Karpas-422 (cell line): ENCODE data around the gene ETV6. TPM values are rescaled to one million over a fixed set of nuclear protein-coding genes. Genes with fewer than 3 reads are reported as not detected.

Experiments used
- DNase-seq: peaks from one replicate; pipeline ENCODE4 v3.0.0-alpha.2; 2015
- H2AFZ ChIP-seq: fragments of 200-600 bp; sonication (generic); 2 replicates; pipeline ENCODE4 v1.6.1; 2014; ENCODE audit warnings: antibody characterized with exemption, low read length, mixed read lengths
- H3K27ac ChIP-seq: fragments of 200-600 bp; sonication (generic); 2 replicates; pipeline ENCODE4 v1.5.1; 2014; ENCODE audit warnings: mild to moderate bottlenecking, low read length, moderate library complexity
- H3K27me3 ChIP-seq: fragments of 200-600 bp; sonication (generic); 2 replicates; pipeline ENCODE4 v1.6.1; 2014; ENCODE audit warnings: low read length, mixed read lengths
- H3K36me3 ChIP-seq: fragments of 200-600 bp; sonication (generic); 2 replicates; pipeline ENCODE4 v1.6.1; 2014; ENCODE audit warnings: low read length, mixed read lengths; ENCODE audit not compliant: insufficient read depth
- H3K4me1 ChIP-seq: fragments of 200-600 bp; sonication (generic); 2 replicates; pipeline ENCODE4 v1.6.1; 2014; ENCODE audit warnings: mild to moderate bottlenecking, low read length, mixed read lengths
- H3K4me2 ChIP-seq: fragments of 200-600 bp; sonication (generic); 2 replicates; pipeline ENCODE4 v1.6.1; 2014; ENCODE audit warnings: low read length, low read depth, mild to moderate bottlenecking; ENCODE audit not compliant: poor library complexity, severe bottlenecking
- H3K4me3 ChIP-seq: fragments of 200-600 bp; sonication (generic); 2 replicates; pipeline ENCODE4 v1.5.1; 2014; ENCODE audit warnings: mild to moderate bottlenecking, antibody characterized with exemption, low read length, mixed read lengths
- H3K79me2 ChIP-seq: fragments of 200-600 bp; sonication (generic); 2 replicates; pipeline ENCODE4 v1.6.1; 2014; ENCODE audit warnings: mild to moderate bottlenecking, low read length, mixed read lengths
- H3K9ac ChIP-seq: fragments of 200-600 bp; sonication (generic); 2 replicates; pipeline ENCODE4 v1.6.0; 2014; ENCODE audit warnings: low read length
- H3K9me2 ChIP-seq: fragments of 200-600 bp; sonication (generic), shearing (Covaris generic); replicated peaks from 2 replicates; pipeline ENCODE4 v1.6.0; 2014; ENCODE audit warnings: mild to moderate bottlenecking, low read length, moderate library complexity; ENCODE audit not compliant: insufficient read depth
- H3K9me3 ChIP-seq: fragments of 300-700, 200-600 bp; sonication (generic); 2 replicates; pipeline ENCODE4 v1.6.1; 2014; ENCODE audit warnings: low read length, mixed read lengths
- H4K20me1 ChIP-seq: fragments of 200-600 bp; sonication (generic); 2 replicates; pipeline ENCODE4 v1.6.1; 2014; ENCODE audit warnings: mild to moderate bottlenecking, antibody characterized with exemption, low read length, low read depth; ENCODE audit not compliant: insufficient read depth
- total RNA-seq: library from RNA; depleted of rRNA; stranded (reverse); fragments of >200 nt; shearing (Covaris generic); gene quantifications from 2 replicates; pipeline ENCODE4 v1.2.3, GENCODE V29; 2014; ENCODE audit warnings: low replicate concordance

The ETV6 gene
- total RNA-seq, 1 experiment from 2014 or later, result 1.0 TPM

GRCh38 chr12:11823593-11823992 lies 174.1 kb downstream of the ETV6 start:
- DNase-seq, result no peak
- Histone ChIP-seq H3K4me3 (no peak overlapping the region), H3K9ac (no peak overlapping the region), H3K9me3 (no peaks in the 10 kb centered on the region), H4K20me1 (no peaks in the 10 kb centered on the region), H3K36me3 (no peaks in the 10 kb centered on the region), H3K27me3 (no peaks in the 10 kb centered on the region), H2AFZ (no peak overlapping the region), H3K79me2 (no peaks in the 10 kb centered on the region), H3K9me2 (no peaks in the 10 kb centered on the region), H3K27ac (no peak overlapping the region), H3K4me1 (no peaks in the 10 kb centered on the region), H3K4me2 (no peak overlapping the region)

DNA sequence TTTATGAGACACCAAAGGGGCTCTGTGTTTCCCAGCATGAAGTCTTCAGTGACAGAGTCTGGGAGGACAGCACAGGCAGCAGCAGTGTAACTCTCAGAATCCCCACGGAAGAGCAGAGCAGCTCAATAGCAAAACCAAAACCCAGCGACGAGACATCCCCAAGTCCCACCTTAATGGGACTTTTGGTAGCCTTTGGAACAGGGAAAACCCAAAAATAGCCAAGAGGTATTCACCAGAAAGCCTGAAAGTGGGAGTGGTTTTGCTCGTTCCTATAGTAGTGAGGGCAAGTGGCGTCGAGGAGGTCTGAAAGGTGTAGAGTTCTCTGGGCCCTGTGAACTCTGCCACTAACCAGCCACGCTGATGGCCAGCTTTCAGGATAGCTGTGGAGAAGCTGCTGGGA lies 174.6 kb downstream of the ETV6 start:
- no peak overlapping the region for H3K27ac ChIP-seq
- no peak overlapping the region for H3K4me3 ChIP-seq
- no peak overlapping the region for H3K9ac ChIP-seq
- no peak for DNase-seq
- no peaks in the 10 kb centered on the region for H4K20me1 ChIP-seq
- no peaks in the 10 kb centered on the region for H3K4me1 ChIP-seq
- no peaks in the 10 kb centered on the region for H3K9me3 ChIP-seq
- H2AFZ ChIP-seq, result no peak overlapping the region
- H3K4me2 ChIP-seq, result no peak overlapping the region
- H3K79me2 ChIP-seq, result no peaks in the 10 kb centered on the region
- H3K36me3 ChIP-seq, result no peaks in the 10 kb centered on the region
- H3K27me3 ChIP-seq, result no peaks in the 10 kb centered on the region
- H3K9me2 ChIP-seq, result no peaks in the 10 kb centered on the region

- H3K4me3 ChIP-seq, result no peak overlapping the region
- no peaks in the 10 kb centered on the region for H3K79me2 ChIP-seq
- no peak overlapping the region for H3K4me2 ChIP-seq
- no peaks in the 10 kb centered on the region for H3K36me3 ChIP-seq
- no peaks in the 10 kb centered on the region for H3K9me3 ChIP-seq
- no peaks in the 10 kb centered on the region for H3K9me2 ChIP-seq
- no peak overlapping the region for H3K9ac ChIP-seq
- no peaks in the 10 kb centered on the region for H4K20me1 ChIP-seq
- no peak overlapping the region for H2AFZ ChIP-seq
- DNase-seq, result no peak
- H3K4me1 ChIP-seq, result no peaks in the 10 kb centered on the region
- H3K27me3 ChIP-seq, result no peaks in the 10 kb centered on the region
- no peak overlapping the region for H3K27ac ChIP-seq
Observed at GRCh38 chr12:11824736-11825135, 175.3 kb downstream of the ETV6 start.

DNA sequence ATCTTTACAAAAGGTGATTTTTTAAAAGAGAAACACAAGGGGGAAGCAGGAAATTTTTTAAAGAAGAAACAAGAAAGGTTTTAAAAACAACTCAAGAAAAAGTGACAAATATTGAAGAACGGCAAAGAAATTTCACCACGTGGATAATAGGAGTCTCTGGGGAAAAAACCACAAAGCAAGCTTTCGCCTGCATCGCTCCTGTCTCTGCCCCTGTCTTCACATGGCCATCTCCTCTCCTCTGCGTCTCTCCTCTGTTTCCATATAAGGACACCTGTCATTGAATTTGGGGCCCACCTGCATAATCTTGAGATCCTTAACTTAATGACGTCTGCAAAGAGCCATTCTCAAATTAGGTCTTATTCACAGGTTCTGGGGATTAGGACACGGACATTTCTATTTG lies 175.8 kb downstream of the ETV6 start:
- Histone ChIP-seq H3K27me3 (no peaks in the 10 kb centered on the region), H3K9me2 (no peaks in the 10 kb centered on the region), H2AFZ (no peak overlapping the region), H3K9ac (no peak overlapping the region), H3K4me1 (no peaks in the 10 kb centered on the region), H3K27ac (no peak overlapping the region), H3K4me3 (no peak overlapping the region), H3K9me3 (no peaks in the 10 kb centered on the region), H3K4me2 (no peak overlapping the region), H3K79me2 (no peaks in the 10 kb centered on the region), H4K20me1 (no peaks in the 10 kb centered on the region), H3K36me3 (no peaks in the 10 kb centered on the region)
- DNase-seq, result no peak

GRCh38 chr12:11826574-11826973 lies 177.1 kb downstream of the ETV6 start:
- Histone ChIP-seq H3K27me3 (no peaks in the 10 kb centered on the region), H3K27ac (no peak overlapping the region), H3K79me2 (no peaks in the 10 kb centered on the region), H3K9ac (no peak overlapping the region), H3K4me1 (no peaks in the 10 kb centered on the region), H3K4me2 (no peak overlapping the region), H3K9me3 (no peaks in the 10 kb centered on the region), H3K36me3 (no peaks in the 10 kb centered on the region), H3K9me2 (no peaks in the 10 kb centered on the region), H2AFZ (no peak overlapping the region), H4K20me1 (no peaks in the 10 kb centered on the region), H3K4me3 (no peak overlapping the region)
- no peak for DNase-seq

GRCh38 chr12:11827091-11828061 lies 177.9 kb downstream of the ETV6 start:
- no peaks in the 10 kb centered on the region for H3K36me3 ChIP-seq
- no peaks in the 10 kb centered on the region for H3K27me3 ChIP-seq
- no peaks in the 10 kb centered on the region for H3K79me2 ChIP-seq
- H2AFZ ChIP-seq, result no peak overlapping the region
- no peaks in the 10 kb centered on the region for H4K20me1 ChIP-seq
- H3K27ac ChIP-seq, result no peak overlapping the region
- DNase-seq, result no peak
- H3K9me2 ChIP-seq, result no peaks in the 10 kb centered on the region
- no peak overlapping the region for H3K4me3 ChIP-seq
- no peaks in the 10 kb centered on the region for H3K4me1 ChIP-seq
- no peak overlapping the region for H3K9ac ChIP-seq
- H3K9me3 ChIP-seq, result no peaks in the 10 kb centered on the region
- H3K4me2 ChIP-seq, result no peak overlapping the region

GRCh38 chr12:11829764-11830194 lies 180.3 kb downstream of the ETV6 start:
- no peak for DNase-seq
- Histone ChIP-seq H3K4me3 (no peak overlapping the region), H3K79me2 (no peaks in the 10 kb centered on the region), H3K27ac (no peak overlapping the region), H4K20me1 (no peaks in the 10 kb centered on the region), H3K36me3 (no peaks in the 10 kb centered on the region), H3K27me3 (no peaks in the 10 kb centered on the region), H3K9me2 (no peaks in the 10 kb centered on the region), H2AFZ (no peak overlapping the region), H3K4me2 (no peak overlapping the region), H3K4me1 (no peaks in the 10 kb centered on the region), H3K9ac (no peak overlapping the region), H3K9me3 (no peaks in the 10 kb centered on the region)

- H3K4me3 ChIP-seq, result no peak overlapping the region
- DNase-seq, result no peak
- no peaks in the 10 kb centered on the region for H3K9me2 ChIP-seq
- no peaks in the 10 kb centered on the region for H3K27me3 ChIP-seq
- H3K27ac ChIP-seq, result no peak overlapping the region
- H3K9me3 ChIP-seq, result no peaks in the 10 kb centered on the region
- H2AFZ ChIP-seq, result no peak overlapping the region
- H3K79me2 ChIP-seq, result no peaks in the 10 kb centered on the region
- no peaks in the 10 kb centered on the region for H3K36me3 ChIP-seq
- no peaks in the 10 kb centered on the region for H3K4me1 ChIP-seq
- no peaks in the 10 kb centered on the region for H4K20me1 ChIP-seq
- no peak overlapping the region for H3K4me2 ChIP-seq
- H3K9ac ChIP-seq, result no peak overlapping the region
Observed at GRCh38 chr12:11830307-11830801, 180.9 kb downstream of the ETV6 start.
